Measurements from ENCODE around the gene RIC8B.

RIC8B gene

DNA sequence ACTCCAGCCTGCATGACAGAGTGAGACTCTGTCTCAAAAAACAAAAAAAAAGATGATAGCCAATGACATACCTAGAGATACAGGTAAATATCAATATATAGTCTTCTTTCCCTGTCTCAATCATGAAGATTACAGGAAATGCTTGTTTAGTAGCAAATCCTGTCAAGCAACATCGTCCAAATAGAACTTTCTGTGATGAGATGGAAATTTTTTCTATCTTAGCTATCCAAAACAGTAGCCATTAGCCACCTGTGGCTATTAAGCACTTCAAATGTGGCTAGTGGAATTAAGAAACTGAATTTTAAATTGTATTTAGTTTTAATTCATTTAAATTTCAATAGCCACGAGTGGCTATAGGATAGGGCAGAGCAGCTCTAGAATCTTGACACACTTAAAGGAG is 33.2 kb upstream of the RIC8B start:
- H4K20me1 ChIP-seq (ENCODE audit: control insufficient read depth, insufficient read depth, low read depth, low read length) = no peaks in the 10 kb centered on the region
- no peaks in the 10 kb centered on the region for H3F3A ChIP-seq (ENCODE audit: control insufficient read depth, insufficient read depth)
- no peaks in the 10 kb centered on the region for H3K4me1 ChIP-seq (ENCODE audit: control insufficient read depth, low read length)
- no peak overlapping the region for H3K4me3 ChIP-seq (ENCODE audit: low read length)
- no peaks in the 10 kb centered on the region for H3K79me2 ChIP-seq (ENCODE audit: control insufficient read depth, low read length)
- TF ChIP-seq EZH2phosphoT487 (IDR thresholded peaks at IDR 0.05; ENCODE audit: borderline replicate concordance, low read length) = no peak
- TF ChIP-seq, protein P1, sequence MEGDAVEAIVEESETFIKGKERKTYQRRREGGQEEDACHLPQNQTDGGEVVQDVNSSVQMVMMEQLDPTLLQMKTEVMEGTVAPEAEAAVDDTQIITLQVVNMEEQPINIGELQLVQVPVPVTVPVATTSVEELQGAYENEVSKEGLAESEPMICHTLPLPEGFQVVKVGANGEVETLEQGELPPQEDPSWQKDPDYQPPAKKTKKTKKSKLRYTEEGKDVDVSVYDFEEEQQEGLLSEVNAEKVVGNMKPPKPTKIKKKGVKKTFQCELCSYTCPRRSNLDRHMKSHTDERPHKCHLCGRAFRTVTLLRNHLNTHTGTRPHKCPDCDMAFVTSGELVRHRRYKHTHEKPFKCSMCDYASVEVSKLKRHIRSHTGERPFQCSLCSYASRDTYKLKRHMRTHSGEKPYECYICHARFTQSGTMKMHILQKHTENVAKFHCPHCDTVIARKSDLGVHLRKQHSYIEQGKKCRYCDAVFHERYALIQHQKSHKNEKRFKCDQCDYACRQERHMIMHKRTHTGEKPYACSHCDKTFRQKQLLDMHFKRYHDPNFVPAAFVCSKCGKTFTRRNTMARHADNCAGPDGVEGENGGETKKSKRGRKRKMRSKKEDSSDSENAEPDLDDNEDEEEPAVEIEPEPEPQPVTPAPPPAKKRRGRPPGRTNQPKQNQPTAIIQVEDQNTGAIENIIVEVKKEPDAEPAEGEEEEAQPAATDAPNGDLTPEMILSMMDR (IDR thresholded peaks at IDR 0.05; ENCODE audit: low read depth, low read length, poor library complexity, severe bottlenecking) = no peak
- H3K9me3 ChIP-seq (ENCODE audit: control insufficient read depth, insufficient read depth, low read length) = no peaks in the 10 kb centered on the region
- no peak overlapping the region for H3K4me2 ChIP-seq (ENCODE audit: low read length)
- H3K27me3 ChIP-seq (ENCODE audit: control insufficient read depth, low read length) = peaks cover 11% of the 10 kb centered on the region
- no peaks in the 10 kb centered on the region for H3K9me2 ChIP-seq (replicated peaks; ENCODE audit: control insufficient read depth, low read length)
- no peak overlapping the region for H3K27ac ChIP-seq (ENCODE audit: low read depth, low read length)
- no peaks in the 10 kb centered on the region for H3K36me3 ChIP-seq (ENCODE audit: control insufficient read depth, low read length)

DNA sequence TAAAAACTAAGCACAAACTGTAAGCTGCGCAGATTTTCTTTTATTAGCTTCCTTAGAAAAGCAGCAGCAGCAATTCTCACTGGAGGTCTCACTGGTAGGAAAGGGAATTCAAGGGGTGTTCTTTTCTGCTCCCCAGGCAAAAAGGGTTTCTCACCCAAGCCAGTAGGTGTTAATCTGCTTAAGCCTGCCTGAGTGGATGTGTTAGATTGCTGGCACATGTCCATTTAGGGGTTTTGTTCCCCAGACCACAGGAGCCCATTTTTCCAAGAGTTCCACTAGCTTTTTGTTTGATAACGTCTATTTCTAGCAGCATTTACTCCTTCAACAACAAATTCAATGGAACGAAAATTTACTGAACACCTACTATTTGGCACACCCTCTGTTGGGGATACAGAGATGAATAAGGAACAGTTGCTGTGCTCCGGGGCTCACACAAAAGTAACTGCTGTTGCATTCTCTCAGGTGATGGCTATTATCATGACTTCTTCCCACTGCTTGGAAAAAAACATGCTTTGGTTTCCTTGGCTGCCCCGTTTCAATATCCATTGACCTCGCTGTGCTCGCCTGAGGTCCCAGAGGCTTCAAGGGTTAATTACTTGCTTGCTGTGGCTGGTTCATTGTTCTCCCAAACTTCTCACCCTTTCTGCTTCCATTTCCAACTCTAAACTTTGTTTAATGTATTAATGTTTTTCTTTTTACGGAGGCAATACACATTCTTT is 31.1 kb upstream of the RIC8B start:
- no peaks in the 10 kb centered on the region for H4K20me1 ChIP-seq (ENCODE audit: control insufficient read depth, insufficient read depth, low read depth, low read length)
- H3K36me3 ChIP-seq (ENCODE audit: control insufficient read depth, low read length) = no peaks in the 10 kb centered on the region
- no peaks in the 10 kb centered on the region for H3K9me2 ChIP-seq (replicated peaks; ENCODE audit: control insufficient read depth, low read length)
- no peak overlapping the region for H3K27ac ChIP-seq (ENCODE audit: low read depth, low read length)
- H3K27me3 ChIP-seq (ENCODE audit: control insufficient read depth, low read length) = peaks cover 11% of the 10 kb centered on the region
- H3K9me3 ChIP-seq (ENCODE audit: control insufficient read depth, insufficient read depth, low read length) = no peaks in the 10 kb centered on the region
- H3F3A ChIP-seq (ENCODE audit: control insufficient read depth, insufficient read depth) = no peaks in the 10 kb centered on the region
- H3K4me2 ChIP-seq (ENCODE audit: low read length) = no peak overlapping the region
- H3K4me3 ChIP-seq (ENCODE audit: low read length) = no peak overlapping the region
- no peaks in the 10 kb centered on the region for H3K79me2 ChIP-seq (ENCODE audit: control insufficient read depth, low read length)
- TF ChIP-seq, protein P1 (IDR thresholded peaks at IDR 0.05; ENCODE audit: low read depth, low read length, poor library complexity, severe bottlenecking) = no peak
- TF ChIP-seq EZH2phosphoT487 (IDR thresholded peaks at IDR 0.05; ENCODE audit: borderline replicate concordance, low read length) = no peak
- no peaks in the 10 kb centered on the region for H3K4me1 ChIP-seq (ENCODE audit: control insufficient read depth, low read length)

DNA sequence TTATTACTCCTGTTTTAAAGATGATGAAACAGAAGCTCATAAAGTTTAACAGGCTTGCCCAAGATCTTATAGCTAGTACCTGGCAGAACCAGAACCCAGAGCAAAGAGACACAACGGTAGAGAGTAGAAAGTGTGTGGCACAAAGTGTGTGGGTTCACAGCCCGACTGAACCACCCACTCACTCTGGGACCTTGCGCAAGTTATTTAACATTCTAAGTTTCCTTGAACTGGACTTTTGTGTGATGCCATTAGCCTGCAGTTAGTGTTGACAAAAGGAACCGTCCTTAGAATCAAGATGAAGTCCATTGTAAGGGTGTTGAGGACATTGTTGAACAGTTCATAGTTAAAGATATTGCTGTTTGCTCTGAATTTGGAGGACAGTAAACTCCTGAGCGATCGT is 29.9 kb upstream of the RIC8B start:
- peaks cover 11% of the 10 kb centered on the region for H3K27me3 ChIP-seq (ENCODE audit: control insufficient read depth, low read length)
- H3K9me3 ChIP-seq (ENCODE audit: control insufficient read depth, insufficient read depth, low read length) = no peaks in the 10 kb centered on the region
- H3F3A ChIP-seq (ENCODE audit: control insufficient read depth, insufficient read depth) = no peaks in the 10 kb centered on the region
- H3K36me3 ChIP-seq (ENCODE audit: control insufficient read depth, low read length) = no peaks in the 10 kb centered on the region
- H3K27ac ChIP-seq (ENCODE audit: low read depth, low read length) = no peak overlapping the region
- H3K4me2 ChIP-seq (ENCODE audit: low read length) = no peak overlapping the region
- no peaks in the 10 kb centered on the region for H3K9me2 ChIP-seq (replicated peaks; ENCODE audit: control insufficient read depth, low read length)
- H4K20me1 ChIP-seq (ENCODE audit: control insufficient read depth, insufficient read depth, low read depth, low read length) = no peaks in the 10 kb centered on the region
- H3K79me2 ChIP-seq (ENCODE audit: control insufficient read depth, low read length) = no peaks in the 10 kb centered on the region
- H3K4me3 ChIP-seq (ENCODE audit: low read length) = no peak overlapping the region
- no peaks in the 10 kb centered on the region for H3K4me1 ChIP-seq (ENCODE audit: control insufficient read depth, low read length)
- no peak for TF ChIP-seq EZH2phosphoT487 (IDR thresholded peaks at IDR 0.05; ENCODE audit: borderline replicate concordance, low read length)
- TF ChIP-seq, protein P1 (IDR thresholded peaks at IDR 0.05; ENCODE audit: low read depth, low read length, poor library complexity, severe bottlenecking) = no peak
